GM23338 (cell line): Measurements from ENCODE around the gene CD109. TPM values are rescaled to one million over a fixed set of nuclear protein-coding genes. Genes with fewer than 3 reads are reported as not detected.
A peak's percentile ranks its signal among the peaks of the same experiment; 100 is the strongest.

Source experiments
- ATAC-seq: fragments of 200-7000 bp; cut with Tn5 transposase; 3 replicates; pipeline ENCODE4 v1.9.1; 2020
- DNase-seq: peaks from one replicate; pipeline ENCODE4 v3.0.0-alpha.2; 2015; ENCODE audit warnings: low spot score
- H2AFZ ChIP-seq: fragments of 200-600 bp; sonication (generic); 2 replicates; pipeline ENCODE4 v1.8.0; 2016; ENCODE audit warnings: antibody characterized with exemption, mild to moderate bottlenecking, moderate library complexity
- H3F3A ChIP-seq: fragments of 200-600 bp; sonication (generic); replicated peaks from 2 replicates; pipeline ENCODE4 v1.8.0; 2017; ENCODE audit warnings: antibody characterized with exemption, mixed run types, low read depth
- H3K27ac ChIP-seq: fragments of 200-600 bp; sonication (generic); 2 replicates; pipeline ENCODE4 v1.6.1; 2016; ENCODE audit warnings: low read depth
- H3K27me3 ChIP-seq: fragments of 200-600 bp; sonication (generic); 2 replicates; pipeline ENCODE4 v1.8.0; 2016; ENCODE audit warnings: mild to moderate bottlenecking, mixed run types, moderate library complexity; ENCODE audit not compliant: insufficient read depth
- H3K36me3 ChIP-seq: fragments of 200-600 bp; sonication (generic); 2 replicates; pipeline ENCODE4 v1.8.0; 2016; ENCODE audit warnings: mild to moderate bottlenecking; ENCODE audit not compliant: insufficient read depth
- H3K4me1 ChIP-seq: fragments of 200-600 bp; sonication (generic); 2 replicates; pipeline ENCODE4 v1.8.0; 2016; ENCODE audit warnings: mild to moderate bottlenecking, moderate library complexity; ENCODE audit not compliant: insufficient read depth
- H3K4me2 ChIP-seq: fragments of 200-600 bp; sonication (generic); 2 replicates; pipeline ENCODE4 v1.7.1; 2017; ENCODE audit warnings: mixed run types
- H3K4me3 ChIP-seq: fragments of 200-600 bp; sonication (generic); 2 replicates; pipeline ENCODE4 v1.6.1; 2016; ENCODE audit warnings: mixed run types
- H3K79me2 ChIP-seq: fragments of 200-600 bp; sonication (generic); replicated peaks from 2 replicates; pipeline ENCODE4 v1.8.0; 2017; ENCODE audit warnings: mild to moderate bottlenecking; ENCODE audit not compliant: insufficient read depth
- H3K9me2 ChIP-seq: fragments of 200-600 bp; sonication (generic); 2 replicates; pipeline ENCODE4 v1.8.0; 2017; ENCODE audit not compliant: insufficient read depth
- H4K20me1 ChIP-seq: fragments of 200-600 bp; sonication (generic); replicated peaks from 2 replicates; pipeline ENCODE4 v1.8.0; 2017; ENCODE audit warnings: mild to moderate bottlenecking; ENCODE audit not compliant: insufficient read depth
- H3K27ac Mint-ChIP-seq: 2 replicates; pipeline ENCODE4 v1.8.0; 2020; ENCODE audit warnings: inconsistent platforms, mild to moderate bottlenecking, moderate library complexity, mixed read lengths
- H3K27me3 Mint-ChIP-seq: 3 replicates; pipeline ENCODE4 v1.8.0; 2022; ENCODE audit warnings: low read depth, mild to moderate bottlenecking, moderate library complexity, mixed read lengths, inconsistent platforms; ENCODE audit not compliant: insufficient read depth, poor library complexity
- H3K36me3 Mint-ChIP-seq: 3 replicates; pipeline ENCODE4 v1.8.0; 2021; ENCODE audit warnings: low read depth, mild to moderate bottlenecking, inconsistent platforms, moderate library complexity, mixed read lengths
- H3K4me1 Mint-ChIP-seq: 3 replicates; pipeline ENCODE4 v1.8.0; 2020; ENCODE audit warnings: mild to moderate bottlenecking, inconsistent platforms, mixed read lengths
- H3K4me3 Mint-ChIP-seq: 3 replicates; pipeline ENCODE4 v1.8.0; 2021; ENCODE audit warnings: moderate library complexity, mild to moderate bottlenecking, inconsistent platforms, mixed read lengths
- H3K9me3 Mint-ChIP-seq: 3 replicates; pipeline ENCODE4 v1.8.0; 2020; ENCODE audit warnings: moderate library complexity, mild to moderate bottlenecking, inconsistent platforms, mixed read lengths
- CTCF ChIP-seq, 2 experiments: fragments of 200-600 bp in 1 of 2; sonication (generic) in 1 of 2; conservative IDR thresholded peaks; 2 replicates each; pipeline versions ENCODE4 v1.5.1 to v1.6.1; 2016 to 2017; ENCODE audit warnings: antibody characterized with exemption in 2 of 2, low read depth in 2 of 2, mild to moderate bottlenecking in 2 of 2, moderate library complexity in 1 of 2
- JUNB ChIP-seq: IDR thresholded peaks from one replicate; pipeline ENCODE4 v1.6.1; 2016; ENCODE audit warnings: antibody characterized with exemption; ENCODE audit not compliant: unreplicated experiment
- ZNF114 ChIP-seq: fragments of 250-450 bp; sonication (Bioruptor Pico); IDR thresholded peaks from 2 replicates; pipeline ENCODE4 v1.5.0; 2020; ENCODE audit warnings: mild to moderate bottlenecking, moderate library complexity
- ZNF462 ChIP-seq: fragments of 250-450 bp; sonication (Bioruptor Pico); IDR thresholded peaks from 2 replicates; pipeline ENCODE4 v1.5.0; 2020; ENCODE audit warnings: mild to moderate bottlenecking, moderate library complexity
- polyA plus RNA-seq: library from polyadenylated mRNA; unstranded; fragments of >200 nt; fragmentation: Nextera tagmentation; extraction: Ambion mirVana; gene quantifications from 2 replicates; pipeline ENCODE4 v1.2.1, GENCODE V29; 2016
- total RNA-seq: library from RNA; depleted of rRNA; stranded (reverse); fragments of >200 nt; shearing (Covaris generic); gene quantifications from 2 replicates; pipeline ENCODE4 v1.2.3, GENCODE V29; 2014

CD109 gene
- total and polyA plus RNA-seq, 2 experiments from 2014 or later, result 1.1 to 5.3 TPM

GRCh38 chr6:73823046-73823735, 127.2 kb downstream of the CD109 start:
- peaks cover 2% of the 10 kb centered on the region for H3K27me3 Mint-ChIP-seq
- H3K4me3 Mint-ChIP-seq, result no peak overlapping the region
- Histone ChIP-seq H3K36me3 (no peaks in the 10 kb centered on the region), H3K27ac (no peak overlapping the region), H3F3A (no peaks in the 10 kb centered on the region), H2AFZ (no peak overlapping the region), H3K4me1 (no peaks in the 10 kb centered on the region), H3K79me2 (no peaks in the 10 kb centered on the region), H3K4me3 (no peak overlapping the region), H4K20me1 (no peaks in the 10 kb centered on the region), H3K9me2 (no peaks in the 10 kb centered on the region), H3K27me3 (no peaks in the 10 kb centered on the region), H3K4me2 (no peak overlapping the region)
- no peak for DNase-seq
- no peak overlapping the region for H3K27ac Mint-ChIP-seq
- ATAC-seq, result no peak
- H3K4me1 Mint-ChIP-seq, result no peaks in the 10 kb centered on the region
- TF ChIP-seq ZNF114 (CRISPR knock-in tag) (no peak), JUNB (no peak)
- H3K36me3 Mint-ChIP-seq, result peaks cover 3% of the 10 kb centered on the region; the same call in 2 of the 3 replicates
- H3K9me3 Mint-ChIP-seq, result peaks cover 6% of the 10 kb centered on the region; the same call in 2 of the 3 replicates

- Mint-ChIP-seq H3K4me1 (no peaks in the 10 kb centered on the region), H3K27me3 (peaks cover 2% of the 10 kb centered on the region), H3K9me3 (peaks cover 6% of the 10 kb centered on the region; the same call in 2 of the 3 replicates), H3K27ac (no peak overlapping the region), H3K4me3 (no peak overlapping the region), H3K36me3 (peaks cover 3% of the 10 kb centered on the region; the same call in 2 of the 3 replicates)
- Histone ChIP-seq H3K79me2 (no peaks in the 10 kb centered on the region), H3K4me1 (no peaks in the 10 kb centered on the region), H4K20me1 (no peaks in the 10 kb centered on the region), H3F3A (no peaks in the 10 kb centered on the region), H3K4me3 (no peak overlapping the region), H3K27ac (no peak overlapping the region), H3K27me3 (no peaks in the 10 kb centered on the region), H2AFZ (no peak overlapping the region), H3K4me2 (no peak overlapping the region), H3K9me2 (no peaks in the 10 kb centered on the region), H3K36me3 (no peaks in the 10 kb centered on the region)
- peak; percentile 9 for DNase-seq
- TF ChIP-seq ZNF462 (no peak), CTCF (conservative IDR thresholded peaks at IDR 0.05; ENCODE audit: low read depth in 2 of 2) (peak in 1 of 2 experiments; percentile 43; a peak in 2 of 4 replicates)
- no peak for ATAC-seq
Measured at GRCh38 chr6:73823832-73824231, 127.8 kb downstream of the CD109 start.
